ENCODE measurements around the gene KERA.

DNA sequence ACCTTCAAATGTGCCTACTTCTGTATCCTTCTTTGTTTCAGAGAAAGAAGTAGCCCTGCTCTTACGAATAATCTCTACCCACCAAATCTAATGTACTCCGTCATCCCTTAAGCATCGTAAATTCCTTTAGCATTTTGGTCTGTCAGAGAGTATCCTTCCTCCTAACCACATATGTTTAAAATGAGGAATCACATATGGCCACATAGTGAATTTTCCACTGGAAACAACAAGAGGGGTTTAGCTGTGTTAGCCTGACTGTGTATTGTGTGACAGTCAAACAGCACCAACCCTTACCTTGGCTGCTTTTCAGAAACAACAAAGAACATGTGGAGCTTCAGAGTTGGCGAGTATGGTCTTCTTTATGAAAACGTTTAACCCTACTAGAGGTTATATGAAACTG lies 48.0 kb upstream of the KERA start:
- TF ChIP-seq, protein P1, sequence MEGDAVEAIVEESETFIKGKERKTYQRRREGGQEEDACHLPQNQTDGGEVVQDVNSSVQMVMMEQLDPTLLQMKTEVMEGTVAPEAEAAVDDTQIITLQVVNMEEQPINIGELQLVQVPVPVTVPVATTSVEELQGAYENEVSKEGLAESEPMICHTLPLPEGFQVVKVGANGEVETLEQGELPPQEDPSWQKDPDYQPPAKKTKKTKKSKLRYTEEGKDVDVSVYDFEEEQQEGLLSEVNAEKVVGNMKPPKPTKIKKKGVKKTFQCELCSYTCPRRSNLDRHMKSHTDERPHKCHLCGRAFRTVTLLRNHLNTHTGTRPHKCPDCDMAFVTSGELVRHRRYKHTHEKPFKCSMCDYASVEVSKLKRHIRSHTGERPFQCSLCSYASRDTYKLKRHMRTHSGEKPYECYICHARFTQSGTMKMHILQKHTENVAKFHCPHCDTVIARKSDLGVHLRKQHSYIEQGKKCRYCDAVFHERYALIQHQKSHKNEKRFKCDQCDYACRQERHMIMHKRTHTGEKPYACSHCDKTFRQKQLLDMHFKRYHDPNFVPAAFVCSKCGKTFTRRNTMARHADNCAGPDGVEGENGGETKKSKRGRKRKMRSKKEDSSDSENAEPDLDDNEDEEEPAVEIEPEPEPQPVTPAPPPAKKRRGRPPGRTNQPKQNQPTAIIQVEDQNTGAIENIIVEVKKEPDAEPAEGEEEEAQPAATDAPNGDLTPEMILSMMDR (IDR thresholded peaks at IDR 0.05): no peak
- TF ChIP-seq POLR2AphosphoS5 (IDR thresholded peaks at IDR 0.05) (no peak), POLR2A (IDR thresholded peaks at IDR 0.05) (no peak)
